IMR-90 (cell line): Measurements from ENCODE around the gene SNRNP27.

Experiments used
- BHLHE40 ChIP-seq: fragments of 150-350 bp; IDR thresholded peaks from 2 replicates; pipeline ENCODE4 v1.6.1; 2016; ENCODE audit warnings: mild to moderate bottlenecking, low read depth, low read length
- CEBPB ChIP-seq: IDR thresholded peaks from 2 replicates; pipeline ENCODE4 v1.6.1; 2012; ENCODE audit warnings: low read depth, low read length, improper control_type of control experiment
- CHD1 ChIP-seq: IDR thresholded peaks from 2 replicates; pipeline ENCODE4 v1.6.1; 2012; ENCODE audit warnings: low read depth, low read length, improper control_type of control experiment
- CTCF ChIP-seq: conservative IDR thresholded peaks from 2 replicates; pipeline ENCODE4 v1.5.1; 2012; ENCODE audit warnings: mild to moderate bottlenecking, low read depth, low read length, improper control_type of control experiment
- ELK1 ChIP-seq: fragments of 150-350 bp; IDR thresholded peaks from 2 replicates; pipeline ENCODE4 v1.6.1; 2016; ENCODE audit warnings: low read depth, mild to moderate bottlenecking, low read length, moderate library complexity, borderline replicate concordance
- MAFK ChIP-seq: IDR thresholded peaks from 2 replicates; pipeline ENCODE4 v1.6.1; 2012; ENCODE audit warnings: low read depth, low read length, improper control_type of control experiment
- MAZ ChIP-seq: IDR thresholded peaks from 2 replicates; pipeline ENCODE4 v1.6.1; 2012; ENCODE audit warnings: low read depth, mild to moderate bottlenecking, low read length, improper control_type of control experiment, moderate library complexity, borderline replicate concordance
- MXI1 ChIP-seq: IDR thresholded peaks from 2 replicates; pipeline ENCODE4 v1.6.1; 2012; ENCODE audit warnings: low read depth, mild to moderate bottlenecking, low read length, moderate library complexity, borderline replicate concordance
- POLR2A ChIP-seq: IDR thresholded peaks from 2 replicates; pipeline ENCODE4 v1.6.1; 2012; ENCODE audit warnings: mild to moderate bottlenecking, low read depth, low read length
- RAD21 ChIP-seq: IDR thresholded peaks from 2 replicates; pipeline ENCODE4 v1.6.1; 2012; ENCODE audit warnings: low read length, improper control_type of control experiment
- RCOR1 ChIP-seq: IDR thresholded peaks from 2 replicates; pipeline ENCODE4 v1.6.1; 2012; ENCODE audit warnings: mild to moderate bottlenecking, low read length, improper control_type of control experiment; ENCODE audit not compliant: insufficient replicate concordance
- RFX5 ChIP-seq: IDR thresholded peaks from 2 replicates; pipeline ENCODE4 v1.8.0; 2012; ENCODE audit warnings: low read depth, mild to moderate bottlenecking, low read length, moderate library complexity
- USF2 ChIP-seq: fragments of 150-350 bp; IDR thresholded peaks from 2 replicates; pipeline ENCODE4 v1.6.1; 2017; ENCODE audit warnings: mild to moderate bottlenecking, antibody characterized with exemption, low read length, low read depth

GRCh38 chr2:69937968-69938367, 44.2 kb downstream of the SNRNP27 start:
- TF ChIP-seq CTCF (no peak), RCOR1 (no peak), POLR2A (no peak), CEBPB (no peak), MXI1 (no peak), ELK1 (no peak), RAD21 (no peak), BHLHE40 (no peak), RFX5 (no peak), CHD1 (no peak), MAZ (no peak), USF2 (no peak), MAFK (no peak)
